MM.1S (cell line): ENCODE data around the gene FBXO39.

Experiments used
- DNase-seq: peaks from one replicate; pipeline ENCODE4 v3.0.0-alpha.2; 2015
- H2AFZ ChIP-seq: fragments of 300-600 bp; sonication (generic); 2 replicates; pipeline ENCODE4 v1.6.0; 2016; ENCODE audit warnings: antibody characterized with exemption, low read length
- H3F3A ChIP-seq: fragments of 300-600 bp; sonication (generic); 2 replicates; pipeline ENCODE4 v1.6.1; 2016; ENCODE audit warnings: mild to moderate bottlenecking, antibody characterized with exemption, low read length, moderate library complexity, mixed read lengths; ENCODE audit not compliant: insufficient read depth
- H3K27ac ChIP-seq: fragments of 300-600 bp; sonication (generic); 2 replicates; pipeline ENCODE4 v1.5.1; 2016; ENCODE audit warnings: mild to moderate bottlenecking, low read length
- H3K27me3 ChIP-seq: fragments of 300-600 bp; sonication (generic); replicated peaks from 2 replicates; pipeline ENCODE4 v1.6.0; 2016; ENCODE audit warnings: low read length; ENCODE audit not compliant: insufficient read depth
- H3K36me3 ChIP-seq: fragments of 300-600 bp; sonication (generic); replicated peaks from 2 replicates; pipeline ENCODE4 v1.6.1; 2016; ENCODE audit warnings: mild to moderate bottlenecking, low read length, mixed read lengths; ENCODE audit not compliant: insufficient read depth
- H3K4me1 ChIP-seq: fragments of 300-600 bp; sonication (generic); 2 replicates; pipeline ENCODE4 v1.6.1; 2016; ENCODE audit warnings: low read length, mixed read lengths
- H3K4me2 ChIP-seq: fragments of 300-600 bp; sonication (generic); 2 replicates; pipeline ENCODE4 v1.6.0; 2016; ENCODE audit warnings: low read depth, low read length
- H3K4me3 ChIP-seq: fragments of 300-600 bp; sonication (generic); 2 replicates; pipeline ENCODE4 v1.5.1; 2016; ENCODE audit warnings: low read length, mixed read lengths
- H3K79me2 ChIP-seq: fragments of 300-600 bp; sonication (generic); 2 replicates; pipeline ENCODE4 v1.6.1; 2016; ENCODE audit warnings: mixed run types, low read length, mixed read lengths
- H3K9ac ChIP-seq: fragments of 300-600 bp; sonication (generic); 2 replicates; pipeline ENCODE4 v1.6.1; 2016; ENCODE audit warnings: low read length, mixed read lengths
- H3K9me2 ChIP-seq: fragments of 300-600 bp; sonication (generic); replicated peaks from 2 replicates; pipeline ENCODE4 v1.6.1; 2016; ENCODE audit warnings: mild to moderate bottlenecking, low read length, mixed read lengths; ENCODE audit not compliant: insufficient read depth
- H3K9me3 ChIP-seq: fragments of 300-600 bp; sonication (generic); replicated peaks from 2 replicates; pipeline ENCODE4 v1.6.1; 2016; ENCODE audit warnings: mild to moderate bottlenecking, low read length, mixed read lengths; ENCODE audit not compliant: insufficient read depth
- H4K20me1 ChIP-seq: fragments of 300-600 bp; sonication (generic); 2 replicates; pipeline ENCODE4 v1.6.1; 2016; ENCODE audit warnings: mild to moderate bottlenecking, low read length, moderate library complexity, mixed read lengths; ENCODE audit not compliant: insufficient read depth
- CTCF ChIP-seq: fragments of 300-600 bp; sonication (generic); IDR thresholded peaks from 2 replicates; pipeline ENCODE4 v1.5.1; 2016; ENCODE audit warnings: antibody characterized with exemption, low read length, mixed read lengths
- EZH2 ChIP-seq: fragments of 300-600 bp; sonication (generic); optimal IDR thresholded peaks from 2 replicates; pipeline ENCODE3; 2017; ENCODE audit warnings: low read depth, mild to moderate bottlenecking, antibody characterized with exemption, low read length, mixed read lengths
- EZH2phosphoT487 ChIP-seq: fragments of 300-600 bp; sonication (generic); IDR thresholded peaks from 2 replicates; pipeline ENCODE4 v1.6.1; 2018; ENCODE audit warnings: antibody characterized with exemption, low read length

FBXO39 gene

GRCh38 chr17:6755281-6755680, 20.7 kb upstream of the FBXO39 start:
- Histone ChIP-seq H4K20me1 (no peaks in the 10 kb centered on the region), H3K4me2 (peak overlapping the region; percentile 73), H3K4me3 (peak overlapping the region; percentile 60), H3K79me2 (no peaks in the 10 kb centered on the region), H3K36me3 (no peaks in the 10 kb centered on the region), H3K9ac (peak overlapping the region; percentile 36; the same call in 1 of the 2 replicates), H3K27me3 (0 out of 2 replicates have a peak, but pooled peaks cover 4% of the 10 kb centered on the region), H3K9me3 (no peaks in the 10 kb centered on the region), H3F3A (no peaks in the 10 kb centered on the region), H3K4me1 (peaks cover 3% of the 10 kb centered on the region; the same call in 1 of the 2 replicates), H3K27ac (no peak overlapping the region), H2AFZ (peak overlapping the region; percentile 67), H3K9me2 (no peaks in the 10 kb centered on the region)
- DNase-seq: no peak
- TF ChIP-seq EZH2phosphoT487 (no peak), CTCF (no peak), EZH2 (no peak)

GRCh38 chr17:6755731-6756184, 20.3 kb upstream of the FBXO39 start, which contains the start of gene XAF1:
Gene XAF1, plus strand, starts transcription at chr17:6756046. Its CDS starts 33 bp downstream, at chr17:6756079.
- Histone ChIP-seq H4K20me1 (no peaks in the 10 kb centered on the region), H3K9me2 (no peaks in the 10 kb centered on the region), H3K4me3 (peak within 1 kb of the TSS; percentile 60), H3K4me2 (peak within 1 kb of the TSS; percentile 73), H3K9ac (peak within 1 kb of the TSS; percentile 36; the same call in 1 of the 2 replicates), H3K27me3 (0 out of 2 replicates have a peak, but pooled peaks cover 4% of the 10 kb centered on the region), H2AFZ (peak within 1 kb of the TSS; percentile 67), H3K79me2 (no peaks in the 10 kb centered on the region), H3F3A (no peaks in the 10 kb centered on the region), H3K27ac (no peak within 1 kb of the TSS), H3K36me3 (no peaks in the 10 kb centered on the region), H3K9me3 (no peaks in the 10 kb centered on the region), H3K4me1 (peaks cover 3% of the 10 kb centered on the region; the same call in 1 of the 2 replicates)
- peak; percentile 73 for DNase-seq
- no peak for TF ChIP-seq CTCF
- TF ChIP-seq EZH2phosphoT487: no peak
- no peak for TF ChIP-seq EZH2

- TF ChIP-seq CTCF: no peak
- no peak for TF ChIP-seq EZH2phosphoT487
- TF ChIP-seq EZH2: no peak
- Histone ChIP-seq H3K4me1 (peaks cover 3% of the 10 kb centered on the region; the same call in 1 of the 2 replicates), H4K20me1 (no peaks in the 10 kb centered on the region), H3K9ac (no peak overlapping the region), H3K79me2 (no peaks in the 10 kb centered on the region), H3K27me3 (0 out of 2 replicates have a peak, but pooled peaks cover 4% of the 10 kb centered on the region), H3F3A (no peaks in the 10 kb centered on the region), H3K9me3 (no peaks in the 10 kb centered on the region), H3K4me2 (peak overlapping the region; percentile 73), H3K9me2 (no peaks in the 10 kb centered on the region), H2AFZ (0 out of 2 replicates have a peak overlapping the region, but pooled peaks have one; percentile 67), H3K36me3 (no peaks in the 10 kb centered on the region), H3K27ac (no peak overlapping the region), H3K4me3 (peak overlapping the region; percentile 60; the same call in 1 of the 2 replicates)
- no peak for DNase-seq
Measured at GRCh38 chr17:6756425-6757031, 19.5 kb upstream of the FBXO39 start.
